ENCODE data around the gene PRKAR1B.
"Not testable (repeated sequence)": the region's sequence is repeated elsewhere in the genome, so short reads cannot be mapped to it uniquely, and the experiment has no call there.

The PRKAR1B gene

GRCh38 chr7:556837-557557 lies 170.1 kb downstream of the PRKAR1B start:
- no peak for TF ChIP-seq CTCF (IDR thresholded peaks at IDR 0.05; ENCODE audit: insufficient read depth, low read depth, low read length, missing control alignments)

GRCh38 chr7:556291-556826 lies 170.7 kb downstream of the PRKAR1B start:
- H3K4me3 ChIP-seq (ENCODE audit: low read length) = no peak overlapping the region
- no peak for DNase-seq (ENCODE audit: low read depth)
- TF ChIP-seq CTCF (IDR thresholded peaks at IDR 0.05; ENCODE audit: insufficient read depth, low read depth, low read length, missing control alignments) = no peak

More at GRCh38 chr7:556837-557557, 170.1 kb downstream of the PRKAR1B start:
- DNase-seq (ENCODE audit: low read depth) = no peak
- no peak overlapping the region for H3K4me3 ChIP-seq (ENCODE audit: low read length)

- TF ChIP-seq CTCF (IDR thresholded peaks at IDR 0.05; ENCODE audit: insufficient read depth, low read depth, low read length, missing control alignments) = no peak
- H3K4me3 ChIP-seq (ENCODE audit: low read length) = no peak overlapping the region
Measured at GRCh38 chr7:555551-556160, 171.4 kb downstream of the PRKAR1B start.

GRCh38 chr7:553636-554111 lies 173.4 kb downstream of the PRKAR1B start:
- no peak for TF ChIP-seq CTCF (IDR thresholded peaks at IDR 0.05; ENCODE audit: insufficient read depth, low read depth, low read length, missing control alignments)
- DNase-seq (ENCODE audit: low read depth) = no peak

More at GRCh38 chr7:555551-556160, 171.4 kb downstream of the PRKAR1B start:
- no peak for DNase-seq (ENCODE audit: low read depth)

GRCh38 chr7:552868-553635 lies 174.0 kb downstream of the PRKAR1B start:
- DNase-seq (ENCODE audit: low read depth) = no peak
- TF ChIP-seq CTCF (IDR thresholded peaks at IDR 0.05; ENCODE audit: insufficient read depth, low read depth, low read length, missing control alignments) = no peak
- no peak overlapping the region for H3K4me3 ChIP-seq (ENCODE audit: low read length)

More at GRCh38 chr7:553636-554111, 173.4 kb downstream of the PRKAR1B start:
- no peak overlapping the region for H3K4me3 ChIP-seq (ENCODE audit: low read length)

GRCh38 chr7:552151-552867 lies 174.8 kb downstream of the PRKAR1B start:
- H3K4me3 ChIP-seq (ENCODE audit: low read length); DNase-seq (ENCODE audit: low read depth): not testable (repeated sequence)

- DNase-seq (ENCODE audit: low read depth); H3K4me3 ChIP-seq (ENCODE audit: low read length): not testable (repeated sequence)
Measured at GRCh38 chr7:551615-551970, 175.5 kb downstream of the PRKAR1B start.
